IMR-90 (cell line): ENCODE results near the gene KLHL11. TPM values are rescaled to one million over a fixed set of nuclear protein-coding genes. Genes with fewer than 3 reads are reported as not detected.

Experiments used
- ATAC-seq: fragments of 200-7000 bp; cut with Tn5 transposase; 2 replicates; pipeline ENCODE4 v1.9.1; 2020; ENCODE audit warnings: low read depth, mild to moderate bottlenecking, moderate library complexity
- BruUV-seq: library from RNA; stranded (reverse); fragments of 400-500 nt; replicated peaks from 2 replicates; lab custom pipeline; 2021; lab: Mats Ljungman, UMichigan
- CTCF ChIA-PET: fragments of 300-600 bp; formaldehyde crosslinking; extraction: SDS; loops from one replicate; lab custom pipeline; 2021; ENCODE audit warnings: antibody characterized with exemption; lab: Yijun Ruan, JAX
- POLR2A ChIA-PET: fragments of 300-600 bp; sonication (Branson Sonifier 250); formaldehyde crosslinking; loops from one replicate; lab custom pipeline; 2022; ENCODE audit warnings: antibody characterized with exemption; ENCODE audit not compliant: unreplicated experiment; lab: Charles Lee
- DNase-seq: peaks from one replicate; pipeline ENCODE4 v3.0.0; 2013
- H2AFZ ChIP-seq: replicated peaks from 2 replicates; pipeline ENCODE3; 2013; ENCODE audit warnings: low read length, mild to moderate bottlenecking; ENCODE audit not compliant: poor library complexity
- H2AK5ac ChIP-seq: 2 replicates; pipeline ENCODE4 v1.6.1; 2013; ENCODE audit warnings: low read depth, low read length, inconsistent platforms
- H2AK9ac ChIP-seq: replicated peaks from 2 replicates; pipeline ENCODE3; 2013; ENCODE audit warnings: mild to moderate bottlenecking, low read depth, low read length, moderate library complexity; ENCODE audit not compliant: poor library complexity
- H2BK120ac ChIP-seq: 2 replicates; pipeline ENCODE4 v1.6.1; 2013; ENCODE audit warnings: low read depth, low read length, inconsistent platforms
- H2BK15ac ChIP-seq: 3 replicates; pipeline ENCODE4 v1.6.1; 2013; ENCODE audit warnings: low read depth, low read length, inconsistent platforms
- H2BK20ac ChIP-seq: 2 replicates; pipeline ENCODE4 v1.6.1; 2013; ENCODE audit warnings: low read depth, mild to moderate bottlenecking, inconsistent platforms, low read length, moderate library complexity
- H2BK5ac ChIP-seq: 2 replicates; pipeline ENCODE4 v1.6.1; 2013; ENCODE audit warnings: mild to moderate bottlenecking, low read depth, low read length, inconsistent platforms; ENCODE audit not compliant: poor library complexity, severe bottlenecking
- H3K14ac ChIP-seq: replicated peaks from 2 replicates; pipeline ENCODE4 v1.6.1; 2013; ENCODE audit warnings: low read depth, low read length, inconsistent platforms
- H3K18ac ChIP-seq: 2 replicates; pipeline ENCODE4 v1.6.1; 2013; ENCODE audit warnings: low read depth, low read length, control low read depth
- H3K23ac ChIP-seq: 2 replicates; pipeline ENCODE4 v1.6.1; 2013; ENCODE audit warnings: low read depth, low read length, inconsistent platforms
- H3K27ac ChIP-seq: 2 replicates; pipeline ENCODE4 v1.5.1; 2013; ENCODE audit warnings: mild to moderate bottlenecking, control low read depth, low read length; ENCODE audit not compliant: insufficient read depth
- H3K27me3 ChIP-seq: 2 replicates; pipeline ENCODE4 v1.6.1; 2013; ENCODE audit warnings: low read length; ENCODE audit not compliant: control insufficient read depth, insufficient read depth
- H3K36me3 ChIP-seq: 2 replicates; pipeline ENCODE4 v1.6.1; 2013; ENCODE audit warnings: low read length, mixed read lengths; ENCODE audit not compliant: control insufficient read depth, insufficient read depth
- H3K4ac ChIP-seq: 2 replicates; pipeline ENCODE4 v1.6.1; 2013; ENCODE audit warnings: low read depth, low read length, inconsistent platforms
- H3K4me1 ChIP-seq: 2 replicates; pipeline ENCODE4 v1.6.1; 2013; ENCODE audit warnings: low read length, mixed read lengths; ENCODE audit not compliant: control insufficient read depth, insufficient read depth
- H3K4me2 ChIP-seq: 2 replicates; pipeline ENCODE4 v1.6.1; 2013; ENCODE audit warnings: low read depth, mild to moderate bottlenecking, control low read depth, low read length, moderate library complexity
- H3K4me3 ChIP-seq: 2 replicates; pipeline ENCODE4 v1.5.1; 2013; ENCODE audit warnings: low read depth, mild to moderate bottlenecking, control low read depth, low read length, moderate library complexity; ENCODE audit not compliant: insufficient read depth
- H3K56ac ChIP-seq: 2 replicates; pipeline ENCODE4 v1.6.1; 2013; ENCODE audit warnings: low read length, inconsistent platforms; ENCODE audit not compliant: insufficient read depth; ENCODE audit errors: extremely low read depth
- H3K79me1 ChIP-seq, 2 experiments: 2 replicates each; pipeline ENCODE4 v1.6.1; 2013; ENCODE audit warnings: low read length in 2 of 2, inconsistent platforms in 1 of 2, low read depth in 1 of 2
- H3K9ac ChIP-seq: 2 replicates; pipeline ENCODE4 v1.6.1; 2013; ENCODE audit warnings: low read depth, low read length, control low read depth
- H3K9me1 ChIP-seq: 2 replicates; pipeline ENCODE4 v1.6.1; 2013; ENCODE audit warnings: low read length, inconsistent platforms; ENCODE audit not compliant: insufficient read depth
- H3K9me3 ChIP-seq: 2 replicates; pipeline ENCODE4 v1.6.1; 2013; ENCODE audit warnings: low read length; ENCODE audit not compliant: control insufficient read depth, insufficient read depth
- H4K20me1 ChIP-seq: 2 replicates; pipeline ENCODE4 v1.6.1; 2013; ENCODE audit warnings: low read length, inconsistent platforms; ENCODE audit not compliant: insufficient read depth
- H4K5ac ChIP-seq: 2 replicates; pipeline ENCODE4 v1.6.1; 2013; ENCODE audit warnings: mild to moderate bottlenecking, low read depth, low read length, control low read depth
- H4K8ac ChIP-seq, 2 experiments: 2 replicates each; pipeline ENCODE4 v1.6.1; 2013; ENCODE audit warnings: low read depth in 2 of 2, low read length in 2 of 2, control low read depth in 1 of 2, inconsistent platforms in 1 of 2
- H4K91ac ChIP-seq: 2 replicates; pipeline ENCODE4 v1.6.1; 2013; ENCODE audit warnings: low read depth, low read length, inconsistent platforms; ENCODE audit not compliant: insufficient read depth
- CEBPB ChIP-seq: IDR thresholded peaks from 2 replicates; pipeline ENCODE4 v1.6.1; 2012; ENCODE audit warnings: low read depth, low read length, improper control_type of control experiment
- MAZ ChIP-seq: IDR thresholded peaks from 2 replicates; pipeline ENCODE4 v1.6.1; 2012; ENCODE audit warnings: low read depth, mild to moderate bottlenecking, low read length, improper control_type of control experiment, moderate library complexity, borderline replicate concordance
- RCOR1 ChIP-seq: IDR thresholded peaks from 2 replicates; pipeline ENCODE4 v1.6.1; 2012; ENCODE audit warnings: mild to moderate bottlenecking, low read length, improper control_type of control experiment; ENCODE audit not compliant: insufficient replicate concordance
- WGBS, 2 experiments: methylation state at CpG; one replicate each; pipeline versions ENCODE4 v1.1.5 to v1.1.7; 2013; ENCODE audit warnings: missing lambda C conversion rate in 2 of 2; ENCODE audit not compliant: insufficient read length in 1 of 2; ENCODE audit errors: extremely low coverage in 2 of 2; 5-methylcytosine and 5-hydroxymethylcytosine counted together
- dilution Hi-C: fragments of 300-500 bp; cut with HindIII; formaldehyde crosslinking; loops from one replicate; pipeline ENCODE4 v1.14.3; 2018; ENCODE audit warnings: low sequenced_read_pairs; ENCODE audit not compliant: unreplicated experiment
- in situ Hi-C: fragments of 300-500 bp; cut with MboI; formaldehyde crosslinking; loops from 3 replicates; pipeline ENCODE4 v1.14.3; 2019; ENCODE audit warnings: low sequenced_read_pairs, inconsistent platforms, mixed read lengths
- intact Hi-C: fragments of 100-400 bp; cut with micrococcal nuclease; formaldehyde crosslinking; loops from 2 replicates; pipeline ENCODE4 v1.10.0; 2022
- polyA plus RNA-seq, 3 experiments: library from polyadenylated mRNA; depleted of rRNA; stranded (reverse); fragments of >200 nt; gene quantifications; 2 replicates each; pipeline ENCODE4 v1.2.3, GENCODE V29; 2012; ENCODE audit warnings: low replicate concordance in 1 of 3
- total RNA-seq: library from RNA; depleted of rRNA; stranded (reverse); fragments of >200 nt; gene quantifications from 2 replicates; pipeline ENCODE4 v1.2.3, GENCODE V29; 2012

Gene KLHL11
- total and polyA plus RNA-seq, 2 of the 4 experiments (the other 2 are of a cell fraction), result 4.1 to 38.5 TPM

DNA sequence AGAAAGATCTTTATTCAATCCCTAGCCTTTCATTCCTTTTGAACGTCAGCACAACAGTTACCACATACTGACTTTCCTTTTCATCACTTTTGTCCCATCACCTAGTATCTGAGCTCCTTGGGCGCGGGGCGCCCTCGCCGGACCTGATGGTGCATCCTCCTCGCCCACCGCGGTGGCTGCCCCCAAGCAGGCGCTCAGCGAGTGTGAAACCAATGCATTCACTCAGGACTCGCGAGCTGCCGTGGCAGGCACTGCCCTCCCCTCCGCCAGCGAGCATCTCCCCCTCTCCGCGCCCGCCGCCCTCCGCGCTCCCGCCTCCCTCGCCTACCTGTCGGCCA lies 756 bp downstream of the KLHL11 start:
- intact Hi-C loops, result loop anchor here (2.0 kb wide), 1 partner anchor 52 kb away; the partner anchor contains the start of gene FKBP10

More for the DNA sequence above, 756 bp downstream of the KLHL11 start:
- Histone ChIP-seq H3K14ac (peak overlapping the region; percentile 90), H2BK120ac (no peak overlapping the region), H3K9me3 (no peaks in the 10 kb centered on the region), H3K27me3 (no peaks in the 10 kb centered on the region), H3K36me3 (peaks cover 13% of the 10 kb centered on the region), H4K8ac (peak overlapping the region; percentile 46 to 61; a peak in 2 of 4 replicates), H3K27ac (peak overlapping the region; percentile 62), H2AK5ac (no peak overlapping the region), H3K9ac (peak overlapping the region; percentile 75), H2AK9ac (peak overlapping the region; percentile 90), H3K4ac (peak overlapping the region; percentile 75), H3K56ac (0 out of 2 replicates have a peak overlapping the region, but pooled peaks have one; percentile 46), H4K5ac (no peak overlapping the region), H2BK5ac (peak overlapping the region; percentile 52), H4K91ac (peak overlapping the region; percentile 55), H3K23ac (peak overlapping the region; percentile 50), H2BK15ac (no peak overlapping the region), H3K4me3 (peak overlapping the region; percentile 83), H3K18ac (no peak overlapping the region), H4K20me1 (peaks cover 45% of the 10 kb centered on the region), H3K4me1 (peaks cover 11% of the 10 kb centered on the region), H2BK20ac (no peak overlapping the region), H3K9me1 (peaks cover 7% of the 10 kb centered on the region; the same call in 1 of the 2 replicates), H3K79me1 (peaks cover 24 to 50% of the 10 kb centered on the region in 2 experiments), H3K4me2 (peak overlapping the region; percentile 100), H2AFZ (peak overlapping the region; percentile 90)
- POLR2A ChIA-PET, result no interaction called here
- DNase-seq (no peak), ATAC-seq (peak; percentile 34; the same call in 1 of the 2 replicates)
- dilution Hi-C loops, result no loop called here
- peak; percentile 53; the same call in 1 of the 2 replicates for TF ChIP-seq MAZ
- 0 out of 2 replicates have a peak, but pooled peaks have one; percentile 14 for TF ChIP-seq CEBPB
- TF ChIP-seq RCOR1, result no peak
- 1% methylated on average over 18 of the region's 25 CpGs; no CpG with 5 or more reads in 1 of the 2 experiments for WGBS, 2 experiments
- in situ Hi-C loops, result no loop called here
- CTCF ChIA-PET, result interaction anchor here (1.9 kb wide), 1 partner anchor 15 kb away, joined by 6 read pairs; no protein-coding TSS in a partner anchor
- BruUV-seq, result no TSS peak
